Thymus (tissue), 11 donors: ENCODE measurements around the gene BTD. TPM values are rescaled to one million over a fixed set of nuclear protein-coding genes. Genes with fewer than 3 reads are reported as not detected.
A peak's percentile ranks its signal among the peaks of the same experiment; 100 is the strongest.
"Not testable (repeated sequence)": the region's sequence is repeated elsewhere in the genome, so short reads cannot be mapped to it uniquely, and the experiment has no call there.

ENCODE experiments used
- DNase-seq, 9 donors: peaks; one replicate each; pipeline ENCODE4 v3.0.0-alpha.2; 2013; ENCODE audit warnings: low spot score in 9 of 9, low read depth in 6 of 9, missing footprints in 1 of 9
- H3K27ac ChIP-seq, 2 donors: one replicate each; pipeline ENCODE4 v1.5.1; 2013; ENCODE audit warnings: control low read depth in 1 of 2, low read depth in 1 of 2, low read length in 1 of 2, mild to moderate bottlenecking in 1 of 2, moderate library complexity in 1 of 2
- H3K27me3 ChIP-seq, 2 donors: one replicate each; pipeline ENCODE4 v1.5.1; 2013; ENCODE audit warnings: low read length in 1 of 2; ENCODE audit not compliant: control insufficient read depth in 2 of 2, insufficient read depth in 1 of 2
- H3K36me3 ChIP-seq, 2 donors: one replicate each; pipeline ENCODE4 v1.5.1; 2013; ENCODE audit warnings: low read length in 1 of 2, mild to moderate bottlenecking in 1 of 2, moderate library complexity in 1 of 2; ENCODE audit not compliant: control insufficient read depth in 2 of 2, insufficient read depth in 2 of 2
- H3K4me1 ChIP-seq, 2 donors: one replicate each; pipeline ENCODE4 v1.5.1; 2013; ENCODE audit warnings: low read length in 2 of 2; ENCODE audit not compliant: control insufficient read depth in 2 of 2, insufficient read depth in 2 of 2
- H3K4me3 ChIP-seq, 2 donors: one replicate each; pipeline ENCODE4 v1.5.1; 2013; ENCODE audit warnings: low read length in 2 of 2, control low read depth in 1 of 2, mild to moderate bottlenecking in 1 of 2
- H3K9me3 ChIP-seq, 2 donors: one replicate each; pipeline ENCODE4 v1.5.1; 2013; ENCODE audit warnings: low read length in 1 of 2, mild to moderate bottlenecking in 1 of 2; ENCODE audit not compliant: control insufficient read depth in 2 of 2, insufficient read depth in 1 of 2
- WGBS: extraction: QIAGEN DNeasy Blood & Tissue Kit; methylation state at CpG from one replicate; pipeline ENCODE4 v1.1.7; 2013; 5-methylcytosine and 5-hydroxymethylcytosine counted together
- polyA plus RNA-seq: library from polyadenylated mRNA; stranded (reverse); fragments of 200-250 nt; gene quantifications from one replicate; pipeline ENCODE4 v1.2.3, GENCODE V29; 2013
- total RNA-seq: library from RNA; stranded (reverse); fragments of 120-200 nt; gene quantifications from one replicate; pipeline ENCODE4 v1.2.4, GENCODE V29; 2013
- donor health status: healthy.

BTD gene
- total and polyA plus RNA-seq, 2 donors = 6.9 to 7.0 TPM

GRCh38 chr3:15592968-15593367, 8.6 kb upstream of the BTD start:
- Histone ChIP-seq H3K27ac (no peak overlapping the region), H3K36me3 (peaks cover 13 to 31% of the 10 kb centered on the region in 2 donors), H3K4me3 (no peak overlapping the region), H3K9me3 (no peaks in the 10 kb centered on the region), H3K27me3 (no peaks in the 10 kb centered on the region), H3K4me1 (no peaks in the 10 kb centered on the region)
- DNase-seq = no peak
- WGBS = 98% methylated on average over 8 of the region's 8 CpGs

GRCh38 chr3:15595955-15596354, 5.6 kb upstream of the BTD start:
- peaks cover 13 to 32% of the 10 kb centered on the region in 2 donors for H3K36me3 ChIP-seq
- H3K4me1 ChIP-seq = peaks cover 9 to 10% of the 10 kb centered on the region in 2 donors
- H3K27ac ChIP-seq = no peak overlapping the region
- no peaks in the 10 kb centered on the region for H3K27me3 ChIP-seq
- H3K9me3 ChIP-seq = no peaks in the 10 kb centered on the region
- DNase-seq = no peak
- WGBS = 93% methylated on average over 2 of the region's 2 CpGs
- H3K4me3 ChIP-seq = no peak overlapping the region

GRCh38 chr3:15601046-15601398, 523 bp upstream of the BTD start:
- Histone ChIP-seq H3K9me3 (peaks cover 0 to 12% of the 10 kb centered on the region in 2 donors), H3K4me1 (peaks cover 10 to 16% of the 10 kb centered on the region in 2 donors), H3K27me3 (no peaks in the 10 kb centered on the region), H3K36me3 (peaks cover 10 to 25% of the 10 kb centered on the region in 2 donors), H3K27ac (peak overlapping the region; percentile 88 to 95), H3K4me3 (peak overlapping the region; percentile 62 to 94)
- WGBS = 1% methylated on average over 19 of the region's 19 CpGs
- no peak for DNase-seq

- 4% methylated on average over 9 of the region's 9 CpGs for WGBS
- Histone ChIP-seq H3K9me3 (peaks cover 0 to 12% of the 10 kb centered on the region in 2 donors), H3K4me1 (peaks cover 10 to 16% of the 10 kb centered on the region in 2 donors), H3K4me3 (peak overlapping the region; percentile 62 to 94), H3K27me3 (no peaks in the 10 kb centered on the region), H3K27ac (peak overlapping the region; percentile 94 to 95), H3K36me3 (peaks cover 10 to 22% of the 10 kb centered on the region in 2 donors)
- DNase-seq = peak in 1 of 9 donors; percentile 23
These were observed 596 bp downstream of the BTD start for GRCh38 chr3:15602146-15602536.

GRCh38 chr3:15602816-15603215, 1.3 kb downstream of the BTD start:
- Histone ChIP-seq H3K4me1 (peaks cover 10 to 16% of the 10 kb centered on the region in 2 donors), H3K27ac (peak overlapping the region in 1 of 2 donors; percentile 36)
- not testable (repeated sequence) for H3K4me3 ChIP-seq

GRCh38 chr3:15604584-15604983, 3.0 kb downstream of the BTD start:
- Histone ChIP-seq H3K9me3 (peaks cover 0 to 12% of the 10 kb centered on the region in 2 donors), H3K4me1 (peaks cover 10 to 16% of the 10 kb centered on the region in 2 donors)
- not testable (repeated sequence) for H3K27ac ChIP-seq, H3K27me3 ChIP-seq, DNase-seq, H3K4me3 ChIP-seq, H3K36me3 ChIP-seq
- 93% methylated on average over 1 of the region's 1 CpG for WGBS

More at GRCh38 chr3:15602816-15603215, 1.3 kb downstream of the BTD start:
- DNase-seq, H3K27me3 ChIP-seq: not testable (repeated sequence)
- WGBS = 100% methylated on average over 3 of the region's 3 CpGs
- Histone ChIP-seq H3K36me3 (peaks cover 10 to 15% of the 10 kb centered on the region in 2 donors), H3K9me3 (peaks cover 0 to 12% of the 10 kb centered on the region in 2 donors)

GRCh38 chr3:15606434-15606891, 4.9 kb downstream of the BTD start:
- Histone ChIP-seq H3K4me1 (peaks cover 0 to 6% of the 10 kb centered on the region in 2 donors), H3K27ac (no peak overlapping the region), H3K27me3 (no peaks in the 10 kb centered on the region), H3K36me3 (no peaks in the 10 kb centered on the region), H3K4me3 (no peak overlapping the region), H3K9me3 (peaks cover 0 to 12% of the 10 kb centered on the region in 2 donors)
- no peak for DNase-seq
- WGBS = 97% methylated on average over 2 of the region's 2 CpGs

GRCh38 chr3:15610082-15610759, 8.7 kb downstream of the BTD start:
- H3K27ac ChIP-seq = no peak overlapping the region
- no peak overlapping the region for H3K4me3 ChIP-seq
- WGBS = 97% methylated on average over 4 of the region's 4 CpGs
- no peak for DNase-seq
- no peaks in the 10 kb centered on the region for H3K4me1 ChIP-seq
- no peaks in the 10 kb centered on the region for H3K27me3 ChIP-seq
- H3K9me3 ChIP-seq = no peaks in the 10 kb centered on the region
- H3K36me3 ChIP-seq = no peaks in the 10 kb centered on the region

- Histone ChIP-seq H3K4me1 (no peaks in the 10 kb centered on the region), H3K4me3 (no peak overlapping the region), H3K36me3 (no peaks in the 10 kb centered on the region), H3K27me3 (no peaks in the 10 kb centered on the region), H3K27ac (no peak overlapping the region), H3K9me3 (no peaks in the 10 kb centered on the region)
- no peak for DNase-seq
- 99% methylated on average over 3 of the region's 3 CpGs for WGBS
These were observed 9.5 kb downstream of the BTD start for GRCh38 chr3:15611018-15611417.
